GM20431 (cell line): ENCODE measurements around the gene LTBP2.
"Not testable (repeated sequence)": the region's sequence is repeated elsewhere in the genome, so short reads cannot be mapped to it uniquely, and the experiment has no call there.

Experiments used
- in situ Hi-C: fragments of 300-500 bp; cut with MseI, MboI; formaldehyde crosslinking; loops from one replicate; pipeline ENCODE4 v1.15.0; 2020; ENCODE audit warnings: low sequenced_read_pairs; ENCODE audit not compliant: unreplicated experiment

LTBP2 gene

GRCh38 chr14:74475678-74476077 lies 136.4 kb downstream of the LTBP2 start:
- in situ Hi-C loops, result loop anchor here (25.0 kb wide), 1 partner anchor 113 kb away; no protein-coding TSS in a partner anchor

DNA sequence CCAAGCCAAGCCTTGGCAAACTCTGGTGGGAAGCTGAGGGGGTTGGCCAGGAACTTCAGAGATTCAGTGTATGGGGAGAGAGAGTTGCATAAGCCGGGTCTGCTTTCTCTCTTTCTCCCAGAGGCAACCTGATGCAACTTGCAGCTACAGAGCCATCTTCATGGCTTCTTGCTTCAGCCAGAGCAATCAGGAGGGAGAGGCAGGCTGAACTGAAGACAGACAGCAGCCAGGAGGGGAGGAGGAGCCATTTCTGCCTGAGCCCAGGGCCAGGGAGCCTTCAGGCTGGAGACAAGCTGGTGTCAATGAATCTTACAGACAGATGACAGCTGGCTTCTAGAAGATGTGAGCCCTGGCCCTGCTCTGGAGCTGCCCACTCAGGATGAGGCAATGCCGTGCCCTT lies 137.7 kb downstream of the LTBP2 start:
- in situ Hi-C loops, result no loop called here

DNA sequence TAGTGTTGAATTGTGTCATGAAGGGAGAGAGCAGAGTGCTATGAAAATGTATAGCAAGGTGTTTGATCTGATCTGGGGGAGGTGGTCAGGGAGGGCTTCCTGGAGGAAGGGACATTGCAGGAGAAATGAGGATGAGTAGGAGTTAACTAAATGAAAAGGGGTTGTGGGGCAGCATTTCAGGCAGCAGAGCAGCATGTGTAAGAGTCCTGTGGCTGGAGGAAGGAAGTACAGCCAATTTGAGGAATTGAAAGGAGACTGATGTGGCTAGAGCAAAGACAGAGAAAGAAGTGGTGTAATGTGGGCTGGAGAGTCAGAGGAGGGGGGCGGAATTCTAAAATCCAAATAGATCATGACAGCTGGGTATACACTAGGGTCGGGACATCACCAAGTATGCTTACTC lies 139.4 kb downstream of the LTBP2 start:
- in situ Hi-C loops, result no loop called here

DNA sequence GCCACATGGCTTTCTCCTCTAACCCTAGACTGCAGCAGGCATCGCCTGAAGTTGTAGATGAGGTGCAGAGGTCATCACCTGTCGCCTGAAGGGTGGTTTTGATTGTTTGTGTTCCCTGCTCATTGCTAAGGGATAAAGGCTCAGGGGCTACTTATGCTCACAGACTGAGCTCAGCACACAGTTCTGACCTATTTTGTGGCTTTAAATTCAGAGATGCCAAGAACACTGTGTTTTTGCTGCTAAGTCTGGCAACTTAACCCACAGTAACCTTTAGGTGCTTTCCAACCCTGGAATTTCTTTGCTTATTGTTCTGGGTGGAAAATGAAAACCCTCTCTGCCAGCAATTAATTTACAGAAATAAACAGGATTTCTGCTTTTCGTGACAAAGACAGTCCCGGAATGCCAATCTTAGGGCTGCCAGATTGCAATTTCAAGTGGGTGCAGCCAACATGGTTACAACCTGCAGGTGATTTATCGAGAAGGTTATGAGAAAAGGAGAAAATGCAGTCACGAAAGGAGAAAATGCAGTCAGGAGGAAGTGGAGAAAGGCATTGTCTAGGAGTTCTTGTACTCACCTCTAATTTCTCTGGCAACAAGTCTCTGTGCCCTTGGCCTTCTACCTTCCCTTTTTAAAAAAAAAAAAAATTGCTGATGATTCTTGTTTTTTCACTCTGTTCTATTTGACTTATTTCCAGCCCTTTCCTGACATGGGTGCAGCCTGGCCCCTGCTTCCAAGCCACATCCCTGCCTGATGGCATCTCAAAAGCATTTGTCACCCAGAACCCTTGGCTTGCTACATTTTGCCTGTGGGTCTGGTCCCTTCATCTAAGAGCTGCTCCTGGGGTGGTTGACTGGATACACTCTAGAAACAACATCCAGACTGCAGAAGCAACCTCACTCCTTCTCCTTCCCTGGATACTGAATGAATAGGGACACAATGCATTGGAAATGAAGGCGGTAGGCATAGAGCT lies 142.2 kb downstream of the LTBP2 start:
- in situ Hi-C loops, result no loop called here

GRCh38 chr14:74468513-74468912 lies 143.5 kb downstream of the LTBP2 start:
- in situ Hi-C loops, result no loop called here

DNA sequence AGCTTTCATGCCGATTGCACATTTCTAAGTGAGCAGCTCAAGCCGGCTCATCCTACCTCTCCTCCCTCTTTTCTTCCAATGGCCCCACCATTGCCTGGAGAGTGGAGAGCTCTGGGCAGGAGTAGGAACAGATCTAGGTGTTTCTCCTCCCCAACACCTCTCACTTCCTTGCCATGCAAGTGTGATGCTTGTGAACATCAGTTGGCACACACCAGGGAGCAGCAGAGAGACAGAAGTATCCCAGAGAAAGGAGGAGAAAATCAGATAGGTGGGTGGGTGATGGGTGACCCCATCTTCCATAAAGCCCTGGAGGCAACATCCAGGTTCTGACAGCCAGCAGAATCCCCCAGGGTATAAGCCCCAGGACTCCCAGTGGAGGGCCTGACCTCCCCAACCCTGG lies 146.7 kb downstream of the LTBP2 start:
- in situ Hi-C loops, result no loop called here

DNA sequence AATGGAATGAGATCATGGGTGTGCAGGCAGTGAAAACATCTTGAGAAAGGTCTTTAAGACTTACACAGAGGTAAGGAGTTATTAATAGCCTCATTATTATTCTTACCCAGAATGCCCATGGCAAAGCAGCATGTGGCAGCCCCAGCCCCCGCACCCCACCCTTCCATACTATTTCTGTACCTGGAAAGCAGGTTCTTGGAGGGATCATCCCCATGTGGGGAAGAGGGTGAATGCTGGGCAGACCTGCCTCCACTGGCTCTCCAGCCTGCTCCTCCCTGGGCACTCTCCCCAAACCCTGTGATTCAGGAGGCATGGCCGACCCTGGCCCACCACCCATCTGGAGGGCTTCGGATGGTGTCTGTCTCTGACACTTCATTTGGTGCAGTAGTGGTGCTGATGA lies 147.3 kb downstream of the LTBP2 start:
- in situ Hi-C loops, result no loop called here

GRCh38 chr14:74463697-74464096 lies 148.3 kb downstream of the LTBP2 start:
- in situ Hi-C loops, result no loop called here

DNA sequence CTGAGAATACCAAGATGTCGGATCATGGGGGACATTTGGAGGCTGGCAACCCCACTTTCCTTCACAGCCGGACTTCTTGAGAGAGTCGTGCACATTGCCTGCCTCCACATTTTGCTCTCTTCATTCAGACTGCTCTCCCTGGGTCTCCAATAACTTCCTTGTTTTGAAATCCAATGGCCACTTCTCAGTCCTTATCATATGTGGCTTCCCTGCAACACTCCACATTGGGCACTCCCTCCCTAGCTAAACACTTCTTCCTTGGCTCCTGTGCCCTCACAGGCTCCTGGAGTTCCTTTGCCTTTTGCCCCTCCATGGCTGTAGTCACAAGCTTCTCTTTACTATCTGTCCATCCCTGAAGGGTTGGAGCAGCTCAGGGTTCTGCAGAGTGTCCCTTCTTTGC lies 149.0 kb downstream of the LTBP2 start:
- in situ Hi-C loops, result no loop called here

GRCh38 chr14:74459976-74460375 lies 152.1 kb downstream of the LTBP2 start:
- in situ Hi-C loops, result no loop called here

GRCh38 chr14:74459289-74459946 lies 152.6 kb downstream of the LTBP2 start:
- in situ Hi-C loops, result no loop called here

- in situ Hi-C loops, result no loop called here
Observed at GRCh38 chr14:74457565-74457895, 154.5 kb downstream of the LTBP2 start.

DNA sequence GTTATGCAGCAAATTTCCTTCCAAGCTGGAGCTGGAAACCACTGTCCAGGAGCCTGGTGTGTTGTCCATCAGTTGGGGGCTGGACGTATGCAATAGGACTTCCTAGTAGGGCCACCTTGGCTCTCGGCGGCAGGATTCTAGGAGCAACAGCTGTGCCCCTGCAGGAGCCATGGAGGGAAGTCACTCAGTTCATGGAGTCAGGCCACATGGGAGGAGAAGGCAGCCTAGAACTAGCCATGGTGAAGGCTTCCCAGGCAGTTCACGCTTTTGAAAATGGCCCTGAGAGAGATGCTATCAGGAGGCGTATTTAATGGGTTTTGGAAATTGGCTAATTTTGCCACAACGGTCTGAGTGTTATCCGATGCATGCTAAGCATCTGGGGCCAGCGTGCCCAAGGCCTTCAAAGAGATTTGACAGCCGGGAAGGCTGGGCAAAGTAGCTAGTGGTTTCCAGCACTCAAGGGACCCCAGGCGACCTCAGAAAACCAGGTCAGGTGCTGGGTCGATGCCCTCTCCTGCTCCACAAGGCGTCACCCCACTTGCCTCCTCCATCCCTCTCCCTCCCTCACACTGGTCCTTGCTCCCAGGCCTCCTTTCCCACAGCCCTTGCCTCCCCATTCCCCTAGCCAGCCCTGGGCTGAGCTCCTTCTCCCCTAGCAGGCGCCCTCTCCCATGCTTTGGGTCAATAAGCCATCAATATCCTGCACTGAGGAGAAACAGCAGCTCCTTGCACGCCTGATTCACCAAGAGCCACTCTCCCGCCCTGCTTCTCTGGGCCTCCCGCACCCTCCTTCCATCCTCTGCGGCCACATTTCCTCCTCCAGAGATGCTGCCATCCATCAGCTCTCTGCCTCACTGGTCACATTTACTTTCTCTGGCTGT lies 155.1 kb downstream of the LTBP2 start:
- in situ Hi-C loops, result no loop called here

GRCh38 chr14:74454397-74454796 lies 157.6 kb downstream of the LTBP2 start:
- in situ Hi-C loops, result not testable (repeated sequence)
